ENCODE measurements around the gene PRKCD.

PRKCD gene

DNA sequence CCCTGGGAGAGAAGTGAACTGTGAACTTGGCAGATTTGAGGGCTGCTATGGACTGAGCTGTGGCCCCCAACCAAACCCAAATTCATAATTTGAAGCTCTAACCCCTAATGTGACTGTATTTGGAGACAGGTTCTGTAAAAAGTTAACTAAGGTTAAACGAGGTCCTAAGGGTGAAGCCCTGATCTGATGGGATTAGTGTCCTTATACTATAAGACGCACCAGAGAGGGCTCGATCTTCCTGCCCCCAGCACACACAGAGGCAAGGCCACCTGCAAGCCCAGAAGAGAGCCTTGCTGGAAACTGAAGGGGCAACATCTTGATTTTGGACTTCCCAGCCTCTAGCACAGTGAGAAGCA, 60.8 kb downstream of the PRKCD start:
- no peak for DNase-seq

DNA sequence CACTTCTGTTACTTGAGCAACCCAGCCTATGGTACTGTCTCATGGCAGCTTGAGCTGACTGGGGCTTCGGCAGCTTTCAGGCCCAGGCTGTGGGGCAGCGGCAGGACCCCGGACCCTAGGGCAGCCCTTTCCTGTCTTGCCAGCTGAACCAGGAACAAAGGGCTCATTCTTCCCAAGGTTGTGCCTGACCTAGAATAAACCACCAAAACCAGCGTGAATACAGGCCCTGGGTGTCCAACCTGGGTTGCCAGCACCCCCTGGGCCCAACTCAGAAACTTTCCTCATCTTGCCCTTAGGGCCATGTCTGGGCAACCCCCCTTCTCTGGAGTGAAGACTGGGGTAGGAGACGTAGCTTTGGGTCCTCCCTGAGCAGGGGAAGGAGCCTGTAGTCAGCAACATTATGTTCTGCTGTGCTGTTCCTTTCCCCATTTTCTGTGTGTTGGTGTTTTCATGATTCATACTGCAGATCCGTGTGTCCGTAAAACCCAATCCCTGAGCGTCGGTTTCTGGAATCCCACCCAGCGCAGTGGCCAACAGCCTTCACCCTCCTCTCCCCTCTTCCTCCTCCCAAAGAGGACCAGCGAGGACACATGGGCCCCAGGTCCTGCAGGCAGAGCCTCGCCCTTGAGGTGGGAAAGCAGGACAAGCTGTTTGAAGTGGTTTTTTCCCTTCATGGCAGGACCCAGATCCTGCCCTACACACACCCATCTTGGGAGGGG, 61.3 kb downstream of the PRKCD start:
- no peak for DNase-seq

DNA sequence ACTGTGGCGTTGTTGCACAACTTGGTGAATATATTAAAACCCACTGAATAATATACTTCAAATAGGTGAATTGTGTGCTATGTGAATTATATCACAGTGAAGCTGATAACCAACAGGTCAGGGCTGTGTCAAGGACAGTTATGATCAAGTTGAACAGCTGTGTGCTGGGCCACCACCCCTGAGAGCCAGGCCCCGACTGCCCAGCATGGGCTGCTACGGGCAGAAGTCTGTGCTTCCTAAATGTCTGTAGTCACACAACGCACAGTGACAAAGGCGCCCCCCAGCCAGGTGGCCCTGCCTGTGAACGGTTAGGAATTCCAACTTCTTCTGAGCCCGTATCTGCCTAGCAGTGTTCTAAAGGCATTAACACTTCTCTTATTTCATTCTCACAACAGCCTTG, 62.0 kb downstream of the PRKCD start:
- no peak for DNase-seq

DNA sequence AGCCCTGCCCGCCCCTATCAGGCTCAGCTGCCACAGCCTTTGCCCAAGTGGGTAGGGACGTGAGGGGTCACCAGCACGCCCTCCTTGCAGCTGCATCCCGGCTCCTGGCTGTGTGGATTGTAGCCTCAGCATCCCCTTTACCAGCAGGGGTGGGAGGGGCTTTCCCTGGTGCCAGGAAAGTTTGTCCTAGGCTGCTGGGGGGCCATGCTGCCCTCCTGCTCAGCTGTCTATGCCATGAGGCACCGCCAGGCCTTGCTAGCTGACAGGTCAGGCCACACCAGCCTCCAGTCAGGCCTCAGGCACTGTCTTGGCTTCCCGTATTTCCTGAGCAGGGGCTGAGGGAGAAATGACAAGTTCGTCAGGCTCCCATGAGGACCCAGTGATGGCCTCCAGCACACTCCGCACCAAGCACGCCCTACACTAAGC, 62.5 kb downstream of the PRKCD start:
- DNase-seq: no peak

DNA sequence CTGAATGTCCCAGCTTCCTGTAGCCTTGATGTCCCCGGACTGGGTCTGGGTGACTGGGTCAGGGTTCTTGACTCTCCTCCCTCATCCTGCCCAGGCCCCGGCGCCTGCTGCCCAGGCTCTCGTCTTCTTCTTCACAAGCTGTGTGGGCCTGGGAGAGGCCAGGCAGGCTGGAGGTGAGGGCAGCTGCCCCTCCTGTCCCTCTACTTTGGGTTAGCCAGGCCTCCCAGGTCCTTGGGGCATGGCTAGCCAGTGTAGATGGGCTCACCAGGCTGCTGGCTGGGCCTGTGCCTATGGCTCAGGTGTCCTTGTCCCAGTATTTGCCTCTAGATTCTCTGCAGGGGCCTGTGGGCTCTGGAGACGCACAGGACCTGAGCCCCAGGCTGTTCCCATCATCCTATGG, 63.0 kb downstream of the PRKCD start:
- no peak for DNase-seq

DNA sequence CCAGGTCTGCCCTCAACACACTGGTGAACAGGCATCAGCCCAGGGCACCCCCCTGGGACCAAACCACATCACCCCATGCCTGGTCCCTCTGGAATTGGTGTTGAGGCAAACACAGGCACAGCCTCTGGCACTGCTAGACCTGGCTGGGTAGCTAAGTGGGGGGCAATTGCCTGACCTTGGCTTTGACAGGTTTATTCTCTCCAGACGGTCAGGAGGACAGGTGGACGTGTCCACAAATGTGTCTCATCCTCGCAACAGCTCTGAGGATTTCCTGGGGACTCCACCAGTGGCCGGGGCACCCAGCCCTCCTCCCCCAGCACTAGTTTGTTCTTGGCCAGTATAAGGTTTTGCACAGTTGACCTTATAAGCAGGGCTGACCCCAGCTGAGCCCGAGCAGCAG, 63.5 kb downstream of the PRKCD start:
- no peak for DNase-seq

DNA sequence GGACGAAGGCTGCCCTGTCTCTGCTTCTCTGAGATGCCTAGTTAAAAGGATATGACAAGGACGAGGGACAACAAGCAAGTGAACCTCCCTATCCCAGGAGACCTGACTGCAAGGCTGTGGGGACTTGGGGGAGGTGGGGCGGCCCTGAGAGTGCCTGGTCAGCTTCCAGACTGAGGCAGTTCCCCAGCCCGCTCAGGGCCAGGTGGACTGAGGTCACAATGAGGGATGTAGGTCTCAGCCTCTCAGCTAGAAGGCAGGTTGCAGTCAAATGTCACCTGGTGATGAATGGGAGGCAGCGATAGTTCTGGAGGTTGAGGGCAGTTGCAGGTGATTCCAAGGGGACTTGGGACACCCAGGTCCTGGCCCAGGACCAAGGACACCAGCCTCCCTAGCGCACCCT, 64.2 kb downstream of the PRKCD start:
- no peak for DNase-seq

DNA sequence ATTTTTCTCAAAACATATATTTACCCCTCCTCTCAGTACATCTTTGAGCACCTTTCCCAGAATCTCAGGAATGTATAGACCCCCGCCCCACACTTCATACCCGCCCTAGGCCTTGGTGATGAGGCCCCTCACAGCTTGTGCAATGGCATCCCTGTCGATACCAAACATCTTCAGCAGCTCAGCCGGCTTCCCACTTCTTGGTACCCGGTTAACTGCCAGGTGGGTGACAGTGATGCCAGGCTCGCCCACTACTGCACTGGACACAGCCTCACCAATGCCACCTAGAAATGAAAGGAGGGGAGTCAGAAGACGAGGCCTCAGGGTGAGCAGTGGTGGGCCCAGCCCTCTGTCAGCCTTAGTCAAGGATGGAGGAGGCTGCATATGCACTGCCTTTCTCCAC, 64.6 kb downstream of the PRKCD start:
- no peak for DNase-seq

DNA sequence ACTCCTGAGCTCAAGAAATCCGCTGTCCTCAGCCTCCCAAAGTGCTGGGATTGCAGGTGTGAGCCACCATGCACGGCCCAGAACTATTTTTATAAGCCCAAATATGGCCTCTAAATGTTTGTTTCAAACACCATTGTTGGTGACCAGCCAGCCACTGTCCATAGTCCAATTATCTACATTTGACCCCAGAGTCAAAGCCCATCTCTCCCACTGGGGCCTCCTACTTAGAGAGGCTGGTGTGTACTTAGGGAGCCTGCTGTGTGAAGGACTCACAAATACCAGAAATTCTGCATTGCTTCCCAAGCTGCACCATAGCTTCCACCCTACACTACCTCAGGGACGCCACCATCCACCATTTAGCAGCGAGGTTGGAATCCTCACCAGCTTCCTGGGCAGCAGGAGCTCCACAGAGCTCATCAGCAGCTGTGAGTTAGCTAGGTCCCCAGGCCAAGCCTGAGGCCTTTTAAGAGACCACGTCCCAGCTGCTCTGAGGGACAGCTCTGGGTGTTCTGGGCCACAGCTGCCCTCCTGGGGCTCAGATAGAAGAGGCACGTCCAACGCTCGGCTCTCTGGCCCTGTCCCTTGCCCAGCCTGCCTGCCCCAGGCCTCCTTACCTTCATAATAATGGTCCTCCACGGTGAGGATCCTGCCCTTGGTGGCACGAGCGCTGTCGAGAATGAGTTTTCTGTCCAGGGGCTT, 65.3 kb downstream of the PRKCD start:
- DNase-seq: no peak

DNA sequence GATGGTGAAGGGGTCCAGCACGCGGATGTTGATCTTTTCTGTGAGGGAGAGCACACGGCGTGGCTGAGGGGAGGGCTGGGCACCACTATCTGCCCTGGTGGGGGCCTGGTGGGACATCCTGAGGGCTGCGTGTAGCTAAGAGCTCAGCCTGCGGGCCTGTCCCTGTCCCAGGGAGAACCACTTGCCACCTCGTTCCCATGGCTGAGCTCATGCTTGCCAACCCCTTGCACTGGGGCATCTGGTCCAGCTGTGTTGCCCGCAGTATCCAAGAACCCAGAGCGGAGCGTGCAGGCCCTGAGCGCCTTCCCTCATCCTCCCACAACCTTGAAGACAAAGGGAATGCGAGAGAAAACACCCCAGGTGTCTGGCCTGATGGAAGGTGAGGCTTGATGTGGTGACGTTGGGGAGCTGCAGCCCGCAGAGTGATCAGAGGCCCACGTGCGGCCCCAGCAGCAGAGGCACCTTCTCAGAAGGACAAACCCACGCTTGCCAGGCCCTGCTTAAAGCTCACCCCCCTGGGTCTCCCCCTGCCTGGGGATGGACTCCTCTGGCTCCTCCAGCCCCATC, 65.9 kb downstream of the PRKCD start:
- DNase-seq: no peak

DNA sequence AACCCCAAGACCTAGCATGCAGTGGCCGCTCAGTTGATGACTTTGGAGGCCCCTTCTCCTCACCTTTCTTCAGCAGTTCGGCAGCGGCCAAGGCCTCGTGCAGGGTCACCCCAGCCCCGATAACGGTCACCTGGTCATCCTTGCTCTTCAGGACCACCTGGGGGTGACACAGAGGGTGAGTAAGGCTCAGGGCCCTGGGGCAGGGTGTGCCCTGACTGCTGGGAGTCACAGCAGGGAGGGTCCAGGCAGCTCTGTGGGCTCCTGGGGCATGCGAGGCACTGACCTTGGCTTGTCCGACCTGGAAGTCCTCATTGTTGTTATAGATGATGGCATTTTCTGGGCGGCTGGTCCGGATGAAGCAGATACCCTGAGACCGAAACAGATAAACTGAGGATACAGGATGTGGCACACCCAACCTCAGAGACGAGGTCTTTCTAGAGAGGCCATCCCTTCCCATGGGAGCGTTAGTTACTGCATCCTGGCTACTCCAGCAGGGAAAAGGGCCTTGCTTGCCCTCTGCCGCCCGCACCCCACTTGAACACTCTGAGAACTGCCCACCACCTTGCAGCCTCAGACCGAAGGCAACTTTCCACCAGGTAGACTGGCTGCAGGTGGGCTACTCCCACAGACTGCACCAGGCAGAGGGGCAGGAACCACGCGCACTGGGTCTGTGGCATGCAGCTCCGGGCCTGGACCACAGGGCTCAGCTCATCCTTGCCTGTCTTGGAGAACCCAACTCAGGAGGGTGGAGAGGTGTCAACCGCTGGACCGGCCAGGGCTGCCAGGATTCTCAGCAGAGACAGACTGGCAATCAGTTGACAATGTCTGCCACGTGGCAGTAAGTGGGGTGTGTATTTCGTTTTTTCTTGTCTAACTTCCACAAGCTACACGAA, 67.2 kb downstream of the PRKCD start:
- DNase-seq: no peak

DNA sequence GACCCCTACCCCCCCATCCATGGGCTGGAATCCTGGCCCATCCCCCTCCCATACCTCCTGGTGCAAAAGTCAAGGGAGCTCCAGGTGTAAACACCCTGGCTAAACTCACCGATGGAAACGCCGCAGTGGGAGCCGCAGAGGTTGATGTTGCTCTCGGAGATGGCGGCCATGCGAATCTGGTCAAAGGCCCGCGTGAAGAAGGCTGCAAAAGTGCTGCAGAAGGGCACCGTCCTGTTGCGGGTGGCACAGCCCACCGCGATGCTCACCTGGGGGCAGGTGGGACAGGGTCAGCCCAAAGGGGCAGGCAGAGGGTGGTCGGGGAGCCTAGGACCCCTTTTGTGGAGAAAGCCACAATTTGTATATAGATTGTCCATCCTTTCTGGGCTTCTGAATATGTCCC, 68.2 kb downstream of the PRKCD start:
- no peak for DNase-seq

DNA sequence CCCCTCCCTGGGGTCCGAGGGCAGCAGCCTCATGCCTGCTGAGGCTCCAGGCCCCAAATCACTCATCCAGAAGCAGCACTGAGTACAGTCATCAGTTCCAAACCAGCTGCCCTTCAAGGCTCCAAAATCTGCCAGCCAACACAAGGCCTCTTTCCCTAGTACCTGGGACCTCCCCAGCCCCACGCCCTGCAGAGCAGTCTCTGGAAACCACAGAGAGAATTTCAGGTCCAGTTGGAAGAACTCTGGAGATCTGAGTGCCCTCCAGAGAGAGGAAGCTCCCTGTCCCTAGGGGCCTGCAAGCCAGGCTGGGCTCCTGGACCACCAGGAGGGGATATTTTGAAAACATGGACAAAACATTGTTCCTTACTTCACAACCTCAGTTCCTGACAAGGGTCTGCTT, 68.6 kb downstream of the PRKCD start:
- no peak for DNase-seq

DNA sequence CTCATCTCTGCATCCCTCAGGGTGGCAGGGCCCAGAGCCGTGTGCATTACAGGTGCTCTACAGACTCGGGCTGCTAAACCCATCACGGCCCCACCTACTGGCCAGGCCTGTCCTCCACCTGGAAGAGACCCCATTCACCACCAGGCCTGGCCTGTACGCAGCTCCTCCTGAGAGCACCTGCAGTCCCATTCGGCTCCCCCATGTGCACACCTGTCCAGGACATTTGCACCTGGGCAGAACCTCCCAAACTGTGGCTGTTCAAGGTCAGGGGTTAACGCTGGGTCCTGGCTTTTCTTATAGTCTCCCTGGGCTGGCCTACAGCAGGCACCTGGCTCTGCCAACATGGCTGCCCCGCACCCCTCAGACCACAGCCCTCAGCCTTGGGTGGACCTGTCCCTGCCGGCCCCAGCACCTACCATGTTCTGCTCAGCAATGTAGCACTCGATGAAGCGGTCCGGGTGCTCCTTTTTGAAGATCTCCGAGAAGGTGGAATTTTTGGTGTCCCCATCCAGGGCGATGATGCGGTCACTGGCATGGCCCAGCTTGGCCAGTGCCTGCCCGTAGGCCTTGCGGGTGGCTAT, 69.1 kb downstream of the PRKCD start:
- DNase-seq: no peak

DNA sequence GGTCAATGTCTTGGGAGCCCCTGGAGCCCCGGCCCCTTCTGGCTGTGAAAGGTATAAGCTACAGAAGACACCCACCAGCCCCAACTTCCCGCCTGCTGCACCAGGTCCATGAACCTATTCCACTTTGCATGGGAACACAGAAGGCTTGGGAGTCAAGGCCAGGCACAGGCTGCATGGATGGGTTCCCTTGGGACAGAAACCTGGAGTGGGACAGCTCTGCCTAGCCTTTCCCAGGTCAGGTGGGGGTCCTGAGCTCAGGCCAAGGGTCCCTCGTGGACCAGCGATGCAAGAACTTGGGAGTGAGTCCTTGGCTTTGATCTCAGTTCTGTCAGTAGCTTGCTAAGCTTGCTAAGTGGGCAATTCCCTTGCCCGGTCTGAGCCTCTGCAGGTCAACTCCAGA, 69.8 kb downstream of the PRKCD start:
- DNase-seq: no peak

DNA sequence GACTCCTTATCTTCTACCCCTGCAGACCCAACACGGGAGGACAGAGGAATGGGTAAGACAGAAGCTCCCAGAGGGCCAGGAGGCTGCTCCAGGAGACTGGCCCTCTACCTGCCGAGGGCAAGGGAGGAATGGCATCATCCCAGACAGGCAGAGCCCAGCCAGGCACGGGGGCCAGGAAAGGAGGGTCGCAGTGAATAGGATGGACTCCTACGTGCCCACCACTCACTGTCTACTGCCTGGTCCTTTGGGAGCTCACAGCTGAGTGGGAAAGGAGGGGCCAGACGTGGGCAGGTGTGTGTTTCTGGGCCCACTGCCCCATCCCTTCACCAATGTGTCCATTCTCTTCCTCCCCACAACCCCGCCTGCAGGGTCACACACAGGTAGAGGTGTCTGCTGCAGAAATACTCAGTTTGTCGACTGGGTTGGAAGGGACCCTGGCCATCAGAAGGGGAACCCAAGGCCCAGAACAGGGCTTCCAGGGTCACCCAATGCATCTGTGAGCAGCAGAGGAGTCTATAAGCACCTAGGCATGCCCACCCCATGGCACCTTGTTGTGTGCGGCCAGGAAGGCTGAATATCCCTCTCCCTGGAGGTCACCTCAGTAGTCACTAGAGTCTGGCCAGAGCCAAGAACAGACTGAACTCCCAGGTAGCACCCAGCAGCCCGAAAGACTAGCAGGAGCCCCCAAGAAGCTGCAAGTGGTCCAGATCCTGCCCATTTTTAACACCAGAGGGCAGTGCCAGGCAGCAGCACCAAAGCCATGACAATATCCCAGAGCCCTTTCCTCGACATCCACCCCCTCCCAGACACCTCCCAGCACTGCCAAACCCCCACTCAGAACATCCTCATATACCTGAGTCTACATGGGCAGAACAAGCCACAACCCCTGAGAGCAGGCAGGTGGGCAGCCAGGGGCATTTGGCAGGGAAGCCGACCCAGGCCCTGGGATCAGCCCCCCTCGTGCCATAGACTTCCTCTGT, 70.8 kb downstream of the PRKCD start:
- no peak for DNase-seq

DNA sequence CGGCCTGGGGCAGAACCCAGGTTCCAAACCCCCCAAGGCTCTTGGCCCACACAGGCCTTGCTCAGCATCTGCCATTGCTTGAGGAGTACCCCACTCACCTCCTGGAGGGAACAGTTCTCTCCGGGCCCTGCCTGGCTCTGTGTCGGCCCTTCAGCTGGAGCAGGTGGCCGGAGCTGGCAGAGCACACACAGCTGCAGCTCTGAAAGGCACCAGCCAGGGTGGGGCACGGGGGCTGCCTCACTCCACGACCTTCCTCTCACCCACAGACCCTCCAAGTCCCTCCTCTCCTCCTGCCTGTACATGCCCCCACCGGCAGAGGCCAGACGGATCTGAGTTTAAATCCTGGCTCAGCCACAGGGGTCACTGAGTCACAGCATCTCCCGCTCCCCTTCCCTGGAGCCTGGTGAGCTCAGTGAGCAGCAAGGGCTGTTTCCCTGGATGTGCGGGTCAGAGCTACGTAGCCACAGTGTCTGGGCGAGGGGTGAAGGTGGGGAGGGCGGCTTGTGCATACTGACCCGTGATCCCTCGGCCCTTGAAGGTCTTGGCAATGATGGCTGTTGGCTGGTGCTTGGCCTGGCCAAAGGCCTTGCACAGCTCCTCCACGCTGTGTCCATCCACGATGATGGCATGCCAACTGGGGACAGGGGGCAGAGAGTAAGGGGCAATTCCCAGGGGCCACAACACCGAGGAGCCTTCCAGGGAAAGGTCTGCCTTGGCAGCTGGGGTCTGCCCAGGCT, 71.8 kb downstream of the PRKCD start:
- no peak for DNase-seq

DNA sequence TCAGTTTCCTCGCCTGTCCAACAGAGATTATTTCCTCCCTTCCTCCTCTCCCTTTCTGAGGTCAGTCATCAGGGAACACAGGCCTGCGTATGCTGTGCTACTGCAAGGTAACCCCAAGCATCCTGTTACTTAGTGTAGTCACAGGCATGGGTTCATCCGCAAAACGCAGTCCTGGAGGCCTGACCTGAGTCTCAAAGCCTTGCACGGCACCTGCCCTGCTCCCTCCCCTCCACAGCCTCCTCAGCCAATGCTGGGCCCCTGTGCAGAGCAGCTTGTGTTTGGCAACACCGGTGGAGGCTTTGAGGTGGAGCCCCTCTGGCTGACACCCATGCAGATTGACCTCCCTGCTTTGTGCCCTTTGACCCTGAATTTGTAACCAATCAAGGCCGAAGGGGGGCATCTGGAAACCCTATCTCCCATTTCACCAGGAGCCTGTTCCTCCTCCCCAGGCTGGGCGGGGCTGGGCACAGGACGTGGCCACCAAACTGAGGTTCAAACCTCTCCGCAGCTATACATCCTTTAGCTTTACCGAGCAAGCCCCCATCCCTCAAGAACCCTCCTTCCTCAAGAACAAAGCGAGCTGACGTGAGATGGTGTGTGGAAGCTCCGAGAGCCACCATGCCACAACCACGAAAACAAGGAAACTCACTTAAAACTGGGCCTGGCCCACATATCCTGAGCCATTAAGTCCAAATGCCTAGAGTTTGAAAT, 73.3 kb downstream of the PRKCD start:
- DNase-seq: no peak

DNA sequence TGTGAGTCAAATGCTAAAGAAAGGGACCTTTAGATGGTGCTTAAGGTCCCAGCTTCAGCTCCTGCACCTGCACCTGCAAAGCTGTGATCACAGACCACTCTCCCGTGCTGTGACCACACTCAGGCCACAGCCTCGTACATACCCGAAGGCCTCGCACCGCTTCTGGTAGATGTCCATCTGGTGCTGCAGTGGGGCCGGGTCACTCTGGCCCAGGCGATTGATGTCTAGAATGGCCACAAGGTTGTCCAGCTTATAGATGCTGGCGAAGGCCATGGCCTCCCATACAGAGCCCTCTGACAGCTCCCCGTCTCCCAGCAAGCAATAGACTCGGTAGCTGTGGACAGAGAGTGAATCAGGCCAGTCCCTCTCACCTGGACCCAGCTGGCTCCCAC, 73.8 kb downstream of the PRKCD start:
- DNase-seq: no peak

DNA sequence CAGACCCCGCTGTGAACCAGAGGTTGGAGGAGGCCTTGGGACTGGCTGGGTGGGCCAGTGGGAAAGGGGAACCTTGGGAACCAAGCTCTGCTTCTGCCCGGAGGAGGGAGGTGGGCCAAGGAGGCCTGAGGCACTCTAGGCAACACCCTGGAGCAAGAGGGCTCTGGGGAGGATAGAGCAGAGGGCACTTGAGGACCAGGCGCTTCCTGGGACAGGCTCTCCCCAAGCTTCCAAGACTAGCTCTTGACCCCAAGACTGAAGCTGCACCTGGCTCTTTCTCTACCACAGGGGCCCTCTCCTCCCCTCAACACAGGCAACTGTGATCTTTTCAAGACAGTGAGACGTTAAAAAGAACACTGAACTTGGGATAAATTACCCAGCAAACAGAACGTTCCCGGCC, 74.5 kb downstream of the PRKCD start:
- no peak for DNase-seq
